Activated CD8-positive, alpha-beta memory T cell treated with anti-CD3 and anti-CD28 coated beads for 36 hours (primary cell): ENCODE results near the gene XYLT2. TPM values are rescaled to one million over a fixed set of nuclear protein-coding genes. Genes with fewer than 3 reads are reported as not detected.
"Not testable (repeated sequence)": the region's sequence is repeated elsewhere in the genome, so short reads cannot be mapped to it uniquely, and the experiment has no call there.

ENCODE experiments used
- CTCF ChIA-PET: fragments of 350-600 bp; sonication (Branson Sonifier 250); formaldehyde crosslinking; loops from one replicate; lab custom pipeline; 2021; ENCODE audit warnings: antibody characterized with exemption; lab: Charles Lee
- POLR2A ChIA-PET: fragments of 350-600 bp; sonication (Branson Sonifier 250); formaldehyde crosslinking; loops from one replicate; lab custom pipeline; 2021; ENCODE audit warnings: antibody characterized with exemption; lab: Charles Lee
- total RNA-seq, 2 experiments: library from RNA; stranded (reverse); gene quantifications; one replicate each; pipeline ENCODE4 v1.2.3, GENCODE V29; 2021

Gene XYLT2
- 10 to 100 TPM; 32.0 to 33.7 TPM for total RNA-seq

GRCh38 chr17:50345432-50346312 is at the start of gene XYLT2:
Gene XYLT2, plus strand, starts transcription at chr17:50346126. Its CDS starts 15 bp downstream, at chr17:50346141.
- POLR2A ChIA-PET, result interaction anchor here (0.6 to 2.9 kb wide), 4 partner anchors 17 to 52 kb away, joined by 3 to 17 read pairs (median 6); partner anchors contain the start of genes EME1, LRRC59 and MRPL27

DNA sequence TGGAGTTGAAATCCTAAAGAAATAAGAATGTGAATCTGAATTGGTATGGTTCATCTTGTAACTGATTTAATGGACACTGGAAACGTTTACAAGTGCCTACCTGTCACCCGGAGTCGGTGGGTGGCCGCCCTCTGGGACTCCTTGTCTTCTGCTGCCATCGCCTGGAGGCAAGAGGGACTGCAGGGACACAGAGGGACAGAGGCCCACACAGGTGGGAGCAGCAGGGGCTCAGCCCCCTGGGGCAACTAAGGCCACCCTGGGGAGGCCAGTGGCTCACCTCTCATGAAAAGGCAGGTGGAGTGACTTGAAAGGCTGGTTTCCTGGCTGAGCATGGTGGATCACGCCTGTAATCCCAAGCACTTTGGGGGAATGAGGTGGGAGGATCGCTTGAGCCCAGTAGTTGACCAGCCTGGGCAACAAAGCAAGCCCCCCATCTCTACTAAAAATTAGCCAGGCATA is 48.5 kb upstream of the XYLT2 start:
- POLR2A ChIA-PET, result no interaction called here
- CTCF ChIA-PET, result interaction anchor here (0.7 to 5.4 kb wide), 23 partner anchors 9 to 236 kb away, joined by 3 to 74 read pairs (median 4); partner anchors contain the start of genes COL1A1 and TMEM92

More at GRCh38 chr17:50345432-50346312, at the start of gene XYLT2:
- CTCF ChIA-PET, result interaction anchor here (0.9 to 1.4 kb wide), 6 partner anchors 15 to 251 kb away, joined by 3 read pairs; partner anchors contain the start of gene LRRC59

DNA sequence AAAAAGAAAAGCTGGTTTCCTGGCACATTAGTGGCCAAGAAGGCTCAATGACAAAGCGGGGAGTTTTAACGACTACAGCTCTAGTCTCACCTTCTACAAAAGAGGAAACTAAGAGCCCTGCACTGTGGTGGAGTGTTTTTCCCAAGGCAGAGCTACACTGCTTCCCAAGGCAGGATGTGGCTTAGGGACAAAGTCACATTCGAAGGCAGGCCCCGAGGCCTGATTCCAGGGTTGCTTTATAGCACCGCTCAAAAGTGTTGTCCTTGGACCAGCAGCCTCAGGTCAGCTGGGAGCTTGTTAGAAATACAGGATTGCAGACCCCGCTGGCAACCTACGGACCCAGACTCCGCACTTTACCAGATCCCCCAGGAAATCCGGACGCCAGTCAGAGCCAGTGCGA is 47.9 kb upstream of the XYLT2 start:
- CTCF ChIA-PET, result interaction anchor here (0.7 to 5.4 kb wide), 22 partner anchors 9 to 236 kb away, joined by 3 to 74 read pairs (median 4); partner anchors contain the start of genes COL1A1 and TMEM92
- POLR2A ChIA-PET, result no interaction called here

GRCh38 chr17:50299776-50300175 is 46.1 kb upstream of the XYLT2 start:
- CTCF ChIA-PET, result interaction anchor here (0.6 to 5.4 kb wide), 5 partner anchors 33 to 427 kb away, joined by 3 to 74 read pairs (median 4); partner anchors contain the start of gene COL1A1
- POLR2A ChIA-PET, result no interaction called here

DNA sequence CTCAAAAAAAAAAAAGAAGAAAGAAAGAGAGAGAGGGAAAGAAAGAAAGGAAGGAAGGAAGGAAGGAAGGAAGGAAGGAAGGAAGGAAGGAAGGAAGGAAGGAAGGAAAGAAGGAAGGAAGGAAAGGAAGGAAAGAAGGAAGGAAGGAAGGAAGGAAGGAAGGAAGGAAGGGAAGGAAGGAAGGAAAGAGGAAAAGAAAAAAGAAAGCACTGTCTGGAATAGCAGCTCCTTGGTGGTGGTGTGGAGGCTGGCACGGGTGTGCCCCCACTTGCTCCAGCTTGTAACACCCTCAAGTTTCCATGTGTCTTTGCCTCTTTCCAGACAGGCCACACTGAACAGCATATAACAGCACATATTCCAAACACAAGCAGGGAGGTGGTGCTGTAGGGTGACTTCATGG is 45.1 kb upstream of the XYLT2 start:
- CTCF ChIA-PET, result interaction anchor here (1.2 to 5.4 kb wide), 3 partner anchors 89 to 131 kb away, joined by 3 to 74 read pairs (median 3); partner anchors contain the start of gene COL1A1
- POLR2A ChIA-PET, result not testable (repeated sequence)

GRCh38 chr17:50301891-50302584 is 43.9 kb upstream of the XYLT2 start:
- ChIA-PET POLR2A (no interaction called here), CTCF (interaction anchor here (0.7 to 1.6 kb wide), 4 partner anchors 12 to 155 kb away, joined by 3 to 5 read pairs (median 3); partner anchors contain the start of gene COL1A1)

GRCh38 chr17:50303051-50303450 is 42.9 kb upstream of the XYLT2 start:
- CTCF ChIA-PET, result interaction anchor here (1.0 to 1.6 kb wide), 2 partner anchors 13 to 102 kb away, joined by 3 to 5 read pairs; partner anchors contain the start of gene COL1A1
- POLR2A ChIA-PET, result no interaction called here

DNA sequence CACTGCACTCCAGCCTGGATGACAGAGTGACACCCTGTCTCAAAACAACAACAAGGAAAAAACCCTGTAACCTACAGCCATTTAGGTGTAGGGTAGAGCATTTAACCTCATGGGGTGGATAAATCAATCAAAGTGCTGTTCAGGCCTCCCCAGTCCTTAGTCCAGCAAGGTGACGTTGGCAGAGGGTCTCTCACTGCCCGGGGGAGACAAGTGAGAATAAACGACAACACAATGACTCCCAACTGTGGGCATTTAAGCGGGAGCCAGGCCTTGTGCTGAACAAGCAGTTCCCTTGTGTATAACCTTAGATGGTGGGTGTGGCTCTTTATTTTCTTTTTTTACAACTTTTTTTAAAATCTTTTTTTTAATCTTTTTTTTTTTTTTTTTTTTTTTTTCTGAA is 42.3 kb upstream of the XYLT2 start:
- POLR2A ChIA-PET, result no interaction called here
- CTCF ChIA-PET, result interaction anchor here (1.3 kb wide), 1 partner anchor 14 kb away, joined by 3 read pairs; no protein-coding TSS in a partner anchor

DNA sequence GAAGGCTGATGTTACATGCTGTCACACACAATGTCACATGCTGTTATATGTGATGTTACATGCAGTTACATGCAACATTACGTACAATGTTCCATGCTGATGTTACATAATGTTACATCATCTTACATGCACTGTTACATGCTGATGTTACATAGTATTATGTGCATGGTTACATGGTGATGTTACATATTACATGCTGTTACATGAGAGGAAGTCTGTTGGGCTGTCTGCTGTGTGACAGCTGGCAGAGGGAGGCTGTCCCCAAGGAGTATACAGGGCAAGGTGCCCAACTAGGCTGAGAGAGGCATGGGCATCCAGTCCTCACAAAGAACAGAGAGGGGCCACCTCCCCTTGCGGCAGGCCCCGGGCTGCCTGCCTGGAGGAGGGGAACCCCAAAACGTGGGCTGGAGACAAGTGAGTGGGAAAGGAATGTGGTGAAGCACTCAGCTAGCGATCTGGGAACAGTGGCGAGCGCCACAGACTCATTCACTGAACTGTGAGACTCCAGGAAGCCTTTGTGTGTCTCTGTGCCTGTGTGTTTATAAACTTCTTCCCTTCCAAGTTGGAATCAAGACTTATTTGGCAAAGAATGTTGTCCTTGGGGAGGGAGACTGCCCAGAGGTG is 41.0 kb upstream of the XYLT2 start:
- CTCF ChIA-PET, result interaction anchor here (1.3 kb wide), 1 partner anchor 12 kb away, joined by 3 read pairs; no protein-coding TSS in a partner anchor
- POLR2A ChIA-PET, result no interaction called here

DNA sequence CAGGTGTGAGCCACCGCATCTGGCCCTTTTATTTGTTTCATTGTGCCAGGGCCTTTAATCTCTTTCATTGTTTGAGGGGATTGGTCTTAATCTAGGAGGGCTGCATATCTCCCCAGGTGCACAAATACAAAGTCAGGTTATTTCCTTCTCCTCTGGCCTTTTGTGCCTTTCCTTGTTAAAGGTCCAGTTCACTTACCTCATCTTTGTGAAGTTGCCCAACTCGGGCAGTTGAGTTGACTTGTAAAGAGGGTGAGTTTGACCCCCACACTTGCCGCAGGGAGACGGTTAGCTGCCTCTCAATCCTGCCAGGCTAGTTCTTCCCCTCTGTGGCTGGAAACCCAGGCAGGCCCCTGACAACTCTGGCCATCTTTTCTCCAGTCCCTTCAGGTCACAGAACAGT is 38.3 kb upstream of the XYLT2 start:
- POLR2A ChIA-PET, result no interaction called here
- CTCF ChIA-PET, result interaction anchor here (2.2 kb wide), 2 partner anchors 10 to 107 kb away, joined by 8 to 10 read pairs; partner anchors contain the start of gene COL1A1

DNA sequence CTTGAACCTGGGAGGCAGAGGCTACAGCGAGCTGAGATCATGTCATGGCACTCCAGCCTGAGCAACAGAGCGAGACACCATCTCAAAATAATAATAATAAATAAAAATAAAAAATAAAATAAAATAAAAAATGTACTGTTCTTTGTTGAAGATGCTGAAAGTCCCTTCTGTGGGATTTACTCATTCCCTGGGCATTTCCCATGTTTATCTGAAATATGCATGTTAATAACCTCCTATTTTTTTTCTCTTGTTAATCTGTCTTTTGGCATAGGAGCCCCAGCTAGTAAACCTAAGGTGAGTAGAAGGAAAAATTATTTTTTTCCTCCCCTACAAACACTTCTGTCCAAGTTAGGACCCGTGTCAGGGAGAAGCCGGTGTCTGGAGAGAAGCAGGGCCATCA is 37.3 kb upstream of the XYLT2 start:
- ChIA-PET POLR2A (no interaction called here), CTCF (interaction anchor here (0.8 to 1.1 kb wide), 4 partner anchors 11 to 107 kb away, joined by 3 to 4 read pairs (median 4); partner anchors contain the start of gene COL1A1)

DNA sequence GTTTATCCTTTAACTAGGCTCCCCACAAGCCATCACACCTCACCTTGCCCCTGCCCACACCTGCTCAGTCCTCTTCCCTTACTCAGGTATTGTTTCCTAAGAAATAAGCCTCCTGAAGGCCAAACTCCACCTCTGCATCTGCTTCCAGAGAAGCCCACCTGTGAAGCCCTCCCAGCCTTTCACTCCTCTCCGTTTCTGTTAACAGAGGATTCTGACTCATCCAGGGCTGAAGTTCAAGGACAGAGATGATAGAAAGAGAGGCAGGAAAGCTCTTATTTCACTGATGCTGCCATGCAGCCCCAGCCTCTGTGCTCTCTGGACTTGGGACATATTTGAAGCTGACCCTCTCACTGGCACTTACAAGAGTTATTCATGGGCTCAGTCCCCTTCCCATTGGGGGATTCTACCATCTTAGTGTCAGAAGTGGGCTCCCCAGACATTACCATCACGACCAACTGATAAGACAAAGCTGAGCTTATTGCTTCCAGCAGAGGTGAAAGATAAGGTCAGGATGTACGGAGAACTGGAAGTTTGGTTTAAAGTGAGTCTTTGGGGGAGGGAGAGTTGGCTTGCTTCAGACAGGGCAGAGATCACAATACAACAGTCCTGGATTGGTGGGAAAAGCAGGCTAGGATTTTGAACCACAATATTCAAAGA is 35.3 kb upstream of the XYLT2 start:
- ChIA-PET POLR2A (no interaction called here), CTCF (interaction anchor here (0.6 kb wide), 1 partner anchor 194 kb away, joined by 5 read pairs; no protein-coding TSS in a partner anchor)

DNA sequence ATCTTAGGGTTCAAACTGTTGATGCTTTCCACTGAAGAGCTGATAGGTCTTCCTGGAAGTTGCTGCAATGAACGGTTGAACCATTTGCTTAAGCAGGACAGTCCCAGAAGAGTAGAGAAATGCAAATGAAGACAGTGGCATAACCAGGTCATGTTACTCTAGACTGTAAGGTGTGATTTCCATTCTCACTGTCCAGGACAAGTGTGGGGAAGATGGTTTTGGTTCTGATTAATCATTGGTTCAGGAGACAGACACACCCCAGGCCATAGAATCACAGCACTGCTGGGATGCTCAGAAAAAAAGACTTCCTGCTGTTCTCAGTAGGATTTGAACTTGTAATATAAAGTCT is 34.8 kb upstream of the XYLT2 start:
- POLR2A ChIA-PET, result no interaction called here
- CTCF ChIA-PET, result interaction anchor here (0.6 to 1.8 kb wide), 2 partner anchors 14 to 195 kb away, joined by 5 to 6 read pairs; no protein-coding TSS in a partner anchor

DNA sequence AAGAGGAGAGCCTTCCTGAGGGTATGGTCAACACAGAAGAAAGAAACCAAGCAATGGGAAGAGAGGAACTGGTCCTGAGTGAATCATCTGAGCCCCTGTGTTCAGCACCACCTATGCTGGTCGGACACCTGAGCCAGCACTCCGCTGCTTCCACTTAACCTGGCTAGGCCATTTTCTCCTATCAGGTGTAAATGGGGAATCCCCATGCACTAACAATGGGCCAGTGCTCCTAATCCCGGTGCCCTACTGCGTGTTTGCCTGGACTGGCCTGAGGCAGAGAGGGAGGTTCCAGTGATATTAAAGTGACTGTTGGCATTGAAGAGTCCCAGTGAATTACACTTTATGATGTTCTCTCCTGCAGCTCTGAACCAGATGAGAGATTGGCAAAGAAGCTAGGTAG is 34.4 kb upstream of the XYLT2 start:
- POLR2A ChIA-PET, result no interaction called here
- CTCF ChIA-PET, result interaction anchor here (1.8 kb wide), 1 partner anchor 14 kb away, joined by 6 read pairs; no protein-coding TSS in a partner anchor

- POLR2A ChIA-PET, result no interaction called here
- CTCF ChIA-PET, result interaction anchor here (0.9 to 1.8 kb wide), 3 partner anchors 14 to 112 kb away, joined by 4 to 7 read pairs (median 6); no protein-coding TSS in a partner anchor
These were observed 33.6 kb upstream of the XYLT2 start for GRCh38 chr17:50312308-50312707.

DNA sequence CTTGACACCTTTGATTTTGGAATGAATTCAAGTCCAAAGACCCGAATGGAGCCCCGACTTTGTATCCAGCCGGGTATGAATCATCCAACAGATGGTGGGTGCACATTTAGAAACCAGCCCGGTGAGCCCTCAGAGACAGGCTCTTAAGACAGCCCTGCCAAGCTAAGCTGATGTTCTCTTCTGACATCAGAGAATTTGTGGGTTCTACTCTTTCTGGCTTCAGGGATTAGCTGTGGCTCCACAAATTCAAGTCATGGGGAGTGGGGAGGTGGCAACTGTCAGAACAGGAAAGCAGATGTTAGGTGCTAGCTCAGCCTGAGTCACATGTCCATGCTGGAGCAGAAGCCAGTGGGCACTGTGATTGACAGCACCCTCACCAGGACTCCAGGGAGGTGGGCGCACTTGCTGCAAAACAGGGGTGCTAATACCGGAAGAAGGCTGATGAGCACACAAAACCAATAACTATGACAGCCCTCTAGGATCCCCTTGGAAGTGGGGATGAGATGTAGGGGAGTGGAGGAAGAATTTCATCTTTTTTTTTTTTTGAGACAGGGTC is 31.4 kb upstream of the XYLT2 start:
- ChIA-PET POLR2A (no interaction called here), CTCF (no interaction called here)

DNA sequence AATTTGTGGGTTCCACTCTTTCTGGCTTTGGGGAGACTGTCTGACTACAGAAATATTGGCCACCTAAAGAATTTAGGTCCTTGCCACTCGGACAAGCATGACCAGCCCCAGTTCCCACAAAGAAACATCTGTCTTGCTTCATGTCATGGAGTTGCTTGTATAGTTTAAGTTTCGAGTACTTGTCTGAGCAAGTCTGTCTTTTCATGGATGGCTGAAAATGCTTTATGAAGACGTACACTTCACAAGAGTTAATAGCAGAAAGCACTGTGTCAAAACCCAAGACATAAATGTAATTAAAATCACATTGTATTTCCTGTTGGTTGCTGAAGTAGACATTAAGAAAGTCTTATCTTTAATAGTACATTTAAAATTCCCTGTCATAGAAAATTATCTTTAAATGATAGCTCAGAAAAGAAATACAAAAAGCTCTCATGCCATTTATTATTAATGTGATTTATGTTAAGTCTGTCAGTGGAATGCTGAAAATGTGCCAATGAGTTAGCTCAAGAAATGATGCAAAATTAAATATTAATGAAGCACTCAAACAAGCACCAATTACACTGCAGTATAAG is 29.8 kb upstream of the XYLT2 start:
- CTCF ChIA-PET, result interaction anchor here (1.4 kb wide), 1 partner anchor 29 kb away, joined by 3 read pairs; no protein-coding TSS in a partner anchor
- POLR2A ChIA-PET, result no interaction called here
